GM15510 (cell line): ENCODE results near the gene CLRN3.

ENCODE experiments used
- POLR2A ChIP-seq: IDR thresholded peaks from 3 replicates; pipeline ENCODE4 v1.6.1; 2011; ENCODE audit warnings: borderline replicate concordance; ENCODE audit not compliant: insufficient read length; ENCODE audit errors: extremely low read depth

Gene CLRN3

GRCh38 chr10:127832501-127832900, 60.2 kb downstream of the CLRN3 start:
- no peak for TF ChIP-seq POLR2A

GRCh38 chr10:127830414-127830813, 62.3 kb downstream of the CLRN3 start:
- TF ChIP-seq POLR2A = no peak
